Endometrium (tissue), 2 donors: ENCODE results near the gene TMEM132C.
"Not testable (repeated sequence)": the region's sequence is repeated elsewhere in the genome, so short reads cannot be mapped to it uniquely, and the experiment has no call there.

ENCODE experiments used
- FAIRE-seq: peaks from 2 replicates; lab custom pipeline; 2012; peaks lifted over from hg19 to GRCh38; lab: Jason Lieb, UNC
- donor health status: control.
- donor health status: control.

The TMEM132C gene

GRCh38 chr12:128570191-128571065 lies 303.5 kb downstream of the TMEM132C start:
- no peak for FAIRE-seq

GRCh38 chr12:128571906-128572810 lies 305.2 kb downstream of the TMEM132C start:
- FAIRE-seq: no peak

- no peak for FAIRE-seq
Observed at GRCh38 chr12:128573907-128574306, 306.9 kb downstream of the TMEM132C start.

GRCh38 chr12:128578045-128578444 lies 311.1 kb downstream of the TMEM132C start:
- FAIRE-seq: no peak

GRCh38 chr12:128581321-128581761 lies 314.4 kb downstream of the TMEM132C start:
- FAIRE-seq: no peak

- no peak for FAIRE-seq
Observed at GRCh38 chr12:128583453-128583852, 316.5 kb downstream of the TMEM132C start.

- no peak for FAIRE-seq
Observed at GRCh38 chr12:128586451-128587029, 319.6 kb downstream of the TMEM132C start.

- FAIRE-seq: no peak
Observed at GRCh38 chr12:128587918-128588317, 320.9 kb downstream of the TMEM132C start.

GRCh38 chr12:128592220-128592744 lies 325.3 kb downstream of the TMEM132C start:
- FAIRE-seq: no peak

GRCh38 chr12:128594521-128594920 lies 327.6 kb downstream of the TMEM132C start:
- FAIRE-seq: no peak

GRCh38 chr12:128595609-128596008 lies 328.6 kb downstream of the TMEM132C start:
- no peak for FAIRE-seq

GRCh38 chr12:128600886-128601285 lies 333.9 kb downstream of the TMEM132C start:
- no peak for FAIRE-seq

GRCh38 chr12:128603573-128604115 lies 336.7 kb downstream of the TMEM132C start:
- no peak for FAIRE-seq

GRCh38 chr12:128604219-128604618 lies 337.2 kb downstream of the TMEM132C start:
- FAIRE-seq: not testable (repeated sequence)

GRCh38 chr12:128606051-128606450 lies 339.1 kb downstream of the TMEM132C start:
- FAIRE-seq: no peak

- FAIRE-seq: no peak
Observed at GRCh38 chr12:128606538-128606937, 339.6 kb downstream of the TMEM132C start.

- FAIRE-seq: no peak
Observed at GRCh38 chr12:128606970-128607369, 340.0 kb downstream of the TMEM132C start.

- FAIRE-seq: no peak
Observed at GRCh38 chr12:128607641-128608040, 340.7 kb downstream of the TMEM132C start.

- FAIRE-seq: no peak
Observed at GRCh38 chr12:128609861-128610260, 342.9 kb downstream of the TMEM132C start.

- FAIRE-seq: no peak
Observed at GRCh38 chr12:128611736-128612135, 344.8 kb downstream of the TMEM132C start.

GRCh38 chr12:128612150-128612850 lies 345.3 kb downstream of the TMEM132C start:
- no peak for FAIRE-seq
